Keratinocyte (primary cell): Measurements from ENCODE around the gene GSTA1. TPM values are rescaled to one million over a fixed set of nuclear protein-coding genes. Genes with fewer than 3 reads are reported as not detected.
A peak's percentile ranks its signal among the peaks of the same experiment; 100 is the strongest.

Experiments used
- DNase-seq: peaks from one replicate; pipeline ENCODE4 v3.0.0-alpha.2; 2011; ENCODE audit warnings: low read depth, missing footprints, low spot score
- FAIRE-seq: peaks from 2 replicates; lab custom pipeline; 2011; peaks lifted over from hg19 to GRCh38; lab: Jason Lieb, UNC
- H2AFZ ChIP-seq: 2 replicates; pipeline ENCODE4 v1.6.0; 2012; ENCODE audit warnings: low read length, control low read depth, inconsistent platforms; ENCODE audit not compliant: control insufficient read depth
- H3K27ac ChIP-seq: 2 replicates; pipeline ENCODE4 v1.5.1; 2011; ENCODE audit warnings: low read length; ENCODE audit not compliant: control insufficient read depth, insufficient read depth
- H3K27me3 ChIP-seq: 3 replicates; pipeline ENCODE4 v1.6.0; 2011; ENCODE audit warnings: low read length; ENCODE audit not compliant: control insufficient read depth, insufficient read depth; ENCODE audit errors: extremely low read depth
- H3K36me3 ChIP-seq, 2 experiments: 2 replicates in 1 of 2; 3 replicates in 1 of 2; pipeline ENCODE4 v1.5.1; 2011; ENCODE audit warnings: low read length in 2 of 2, mild to moderate bottlenecking in 1 of 2; ENCODE audit not compliant: control insufficient read depth in 2 of 2, insufficient read depth in 2 of 2; ENCODE audit errors: extremely low read depth in 1 of 2
- H3K4me1 ChIP-seq: 3 replicates; pipeline ENCODE4 v1.5.1; 2011; ENCODE audit warnings: low read length; ENCODE audit not compliant: control insufficient read depth, insufficient read depth; ENCODE audit errors: extremely low read depth
- H3K4me2 ChIP-seq: 3 replicates; pipeline ENCODE4 v1.6.0; 2011; ENCODE audit warnings: low read depth, low read length; ENCODE audit not compliant: control insufficient read depth, insufficient read depth; ENCODE audit errors: extremely low read depth
- H3K4me3 ChIP-seq, 3 experiments: fragments of 200-600 bp in 1 of 3; sonication (generic) in 1 of 3; 2 replicates in 2 of 3; 3 replicates in 1 of 3; pipeline ENCODE4 v1.5.1; 2011 to 2016; ENCODE audit warnings: low read length in 3 of 3, mild to moderate bottlenecking in 3 of 3, control low read depth in 2 of 3, inconsistent platforms in 1 of 3, low read depth in 1 of 3, mixed read lengths in 1 of 3, mixed run types in 1 of 3, moderate library complexity in 1 of 3; ENCODE audit not compliant: control insufficient read depth in 2 of 3, insufficient read depth in 2 of 3; ENCODE audit errors: extremely low read depth in 1 of 3
- H3K79me2 ChIP-seq: 2 replicates; pipeline ENCODE4 v1.6.0; 2012; ENCODE audit warnings: low read length; ENCODE audit not compliant: control insufficient read depth, insufficient read depth
- H3K9ac ChIP-seq: 3 replicates; pipeline ENCODE4 v1.6.0; 2011; ENCODE audit warnings: low read length; ENCODE audit not compliant: control insufficient read depth, insufficient read depth; ENCODE audit errors: extremely low read depth
- H3K9me1 ChIP-seq: 3 replicates; pipeline ENCODE4 v1.6.0; 2011; ENCODE audit warnings: low read length; ENCODE audit not compliant: control insufficient read depth, insufficient read depth; ENCODE audit errors: extremely low read depth
- H3K9me3 ChIP-seq: 2 replicates; pipeline ENCODE4 v1.5.1; 2012; ENCODE audit warnings: low read depth, low read length; ENCODE audit not compliant: control insufficient read depth
- H4K20me1 ChIP-seq: 3 replicates; pipeline ENCODE4 v1.6.0; 2011; ENCODE audit warnings: low read length; ENCODE audit not compliant: control insufficient read depth, insufficient read depth; ENCODE audit errors: extremely low read depth
- EZH2 ChIP-seq: IDR thresholded peaks from one replicate; pipeline ENCODE4 v1.6.1; 2012; ENCODE audit warnings: inconsistent platforms, mild to moderate bottlenecking, low read length, moderate library complexity
- dilution Hi-C: fragments of 300-500 bp; cut with MboI; formaldehyde crosslinking; loops from one replicate; pipeline ENCODE4 v1.7.0; 2020; ENCODE audit warnings: low sequenced_read_pairs; ENCODE audit not compliant: extremely low pct_ligation_motif_present
- polyA plus RNA-seq, 5 experiments: library from polyadenylated mRNA; depleted of rRNA in 3 of 5; stranded (reverse) in 3 of 5; stranded (forward) in 1 of 5; unstranded in 1 of 5; fragments of >200 nt; gene quantifications; 1 replicate in 1 of 5; 2 replicates in 3 of 5; 3 replicates in 1 of 5; pipeline versions ENCODE4 v1.2.1 to v1.2.3, GENCODE V29; 2011 to 2012; ENCODE audit warnings: missing spikeins in 2 of 5, low read depth in 1 of 5, low replicate concordance in 1 of 5
- TF ChIP-seq, protein P1 (sequence below), 3 experiments: IDR thresholded peaks in 1 of 3; conservative IDR thresholded peaks in 1 of 3; optimal IDR thresholded peaks in 1 of 3; 2 replicates in 2 of 3; 3 replicates in 1 of 3; pipeline versions ENCODE3 to v1.5.1; 2011; ENCODE audit warnings: low read length in 3 of 3, mild to moderate bottlenecking in 3 of 3, moderate library complexity in 2 of 3, control low read depth in 1 of 3, inconsistent platforms in 1 of 3; ENCODE audit not compliant: insufficient read depth in 2 of 3; ENCODE audit errors: extremely low read depth in 1 of 3

The GSTA1 gene
- polyA plus RNA-seq, 1 donor (not counting 4 experiments of a cell fraction or from before 2014, with no cell fraction given) = not detected

DNA sequence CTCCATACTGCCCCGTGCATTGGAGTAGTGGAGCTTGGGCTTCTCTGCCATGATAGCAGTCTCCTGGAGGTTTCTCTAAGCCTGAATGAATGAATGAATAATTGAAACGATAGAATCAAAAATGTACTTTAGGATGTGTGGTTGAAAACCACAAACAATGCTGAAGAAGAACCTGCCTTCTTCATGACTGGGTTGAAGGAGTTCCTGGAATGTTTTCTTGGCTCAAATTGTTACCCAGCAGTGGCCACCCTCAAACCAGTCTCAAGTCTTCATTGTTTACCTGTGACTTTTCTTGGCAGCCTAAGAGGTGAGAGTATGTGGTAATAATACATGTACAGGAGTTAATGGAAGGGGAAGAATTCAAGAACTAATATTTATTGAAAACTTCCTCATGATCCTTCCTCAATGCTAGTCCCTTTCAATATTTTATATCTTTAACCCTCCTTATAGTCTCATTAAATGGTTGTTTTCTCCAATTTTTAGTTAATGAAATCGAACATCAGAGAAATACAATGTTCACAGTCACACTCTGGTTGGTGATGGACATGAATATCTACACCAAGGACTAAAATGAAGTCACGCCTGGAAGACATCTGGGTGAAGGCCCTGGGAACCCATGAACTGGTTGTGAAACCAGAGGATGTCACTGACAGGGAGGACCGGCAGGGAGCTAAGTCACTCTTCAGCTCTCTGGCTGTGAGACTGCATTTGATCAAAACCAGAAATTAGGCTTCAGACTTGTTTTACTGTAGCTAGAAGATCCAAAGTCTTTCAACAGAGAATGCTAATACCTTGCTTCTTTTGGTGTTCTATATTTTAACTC is 37.4 kb upstream of the GSTA1 start, which contains the start of gene GSTA5:
Gene GSTA5 (minus strand): TSS at position 51 of the 823 bp plus-strand sequence.
- Histone ChIP-seq H3K4me3 (no peak within 1 kb of the TSS), H3K27ac (no peak within 1 kb of the TSS), H3K4me1 (no peaks in the 10 kb centered on the region), H3K79me2 (no peaks in the 10 kb centered on the region), H3K9me3 (no peaks in the 10 kb centered on the region), H3K4me2 (no peak within 1 kb of the TSS), H2AFZ (no peak within 1 kb of the TSS), H3K9ac (no peak within 1 kb of the TSS), H3K27me3 (peaks cover 7% of the 10 kb centered on the region), H4K20me1 (no peaks in the 10 kb centered on the region), H3K36me3 (no peaks in the 10 kb centered on the region), H3K9me1 (no peaks in the 10 kb centered on the region)
- TF ChIP-seq, protein P1, sequence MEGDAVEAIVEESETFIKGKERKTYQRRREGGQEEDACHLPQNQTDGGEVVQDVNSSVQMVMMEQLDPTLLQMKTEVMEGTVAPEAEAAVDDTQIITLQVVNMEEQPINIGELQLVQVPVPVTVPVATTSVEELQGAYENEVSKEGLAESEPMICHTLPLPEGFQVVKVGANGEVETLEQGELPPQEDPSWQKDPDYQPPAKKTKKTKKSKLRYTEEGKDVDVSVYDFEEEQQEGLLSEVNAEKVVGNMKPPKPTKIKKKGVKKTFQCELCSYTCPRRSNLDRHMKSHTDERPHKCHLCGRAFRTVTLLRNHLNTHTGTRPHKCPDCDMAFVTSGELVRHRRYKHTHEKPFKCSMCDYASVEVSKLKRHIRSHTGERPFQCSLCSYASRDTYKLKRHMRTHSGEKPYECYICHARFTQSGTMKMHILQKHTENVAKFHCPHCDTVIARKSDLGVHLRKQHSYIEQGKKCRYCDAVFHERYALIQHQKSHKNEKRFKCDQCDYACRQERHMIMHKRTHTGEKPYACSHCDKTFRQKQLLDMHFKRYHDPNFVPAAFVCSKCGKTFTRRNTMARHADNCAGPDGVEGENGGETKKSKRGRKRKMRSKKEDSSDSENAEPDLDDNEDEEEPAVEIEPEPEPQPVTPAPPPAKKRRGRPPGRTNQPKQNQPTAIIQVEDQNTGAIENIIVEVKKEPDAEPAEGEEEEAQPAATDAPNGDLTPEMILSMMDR (optimal IDR thresholded peaks at IDR 0.05 in 1 of 3, IDR thresholded peaks at IDR 0.05 in 1 of 3, conservative IDR thresholded peaks at IDR 0.05 in 1 of 3; ENCODE audit: extremely low read depth in 1 of 3, insufficient read depth in 2 of 3, low read length in 3 of 3) = no peak
- TF ChIP-seq EZH2 = no peak
- no peak for FAIRE-seq
- DNase-seq = no peak
- dilution Hi-C loops = no loop called here

DNA sequence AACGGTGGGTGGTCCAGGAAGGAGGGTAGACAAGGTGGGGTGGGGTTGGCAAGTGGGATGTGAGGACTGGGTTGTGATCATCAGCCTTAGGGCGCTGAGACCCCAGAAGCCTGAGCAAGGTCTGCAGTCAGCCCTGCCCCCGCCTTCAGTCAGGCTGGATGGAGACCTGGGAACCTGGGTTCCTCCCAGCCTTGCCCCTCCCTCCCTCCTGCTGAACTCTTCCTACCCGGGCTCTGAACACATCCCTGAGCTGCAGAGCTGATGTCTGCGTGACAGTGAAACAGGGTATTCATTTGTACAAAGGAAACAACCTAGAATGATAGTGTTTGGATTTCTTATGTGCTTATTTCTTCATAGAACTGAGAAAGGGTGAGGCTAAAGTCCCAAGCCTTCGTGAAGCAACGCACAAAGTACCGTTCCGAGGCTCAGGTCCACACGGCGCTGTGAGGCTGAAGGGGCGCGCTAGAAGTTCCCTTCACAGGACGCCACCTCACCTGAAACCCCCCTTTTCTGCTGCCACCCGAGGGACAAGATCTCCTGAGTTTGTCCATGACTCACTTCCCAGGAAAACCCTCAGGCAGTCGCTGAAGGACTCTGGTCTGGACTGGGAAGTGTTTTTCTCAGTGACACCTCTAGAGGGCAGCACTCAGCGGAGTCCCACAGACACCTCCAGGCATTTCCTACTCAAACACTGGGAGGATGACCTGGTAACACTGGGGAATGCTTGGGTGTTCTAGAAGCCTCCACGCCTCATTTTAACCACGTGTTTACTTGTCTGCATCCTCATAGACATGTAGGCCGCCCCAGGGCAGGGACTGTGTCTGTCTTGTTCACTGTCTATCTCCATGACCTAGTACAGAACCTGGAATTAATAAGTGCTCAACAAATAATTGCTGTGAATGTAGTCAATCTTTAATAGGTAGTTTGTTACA is 35.8 kb upstream of the GSTA1 start:
- peak; percentile 75 for FAIRE-seq

More for the DNA sequence above, 35.8 kb upstream of the GSTA1 start:
- Histone ChIP-seq H3K9me1 (no peaks in the 10 kb centered on the region), H2AFZ (no peak overlapping the region), H3K9me3 (no peaks in the 10 kb centered on the region), H4K20me1 (no peaks in the 10 kb centered on the region), H3K4me2 (no peak overlapping the region), H3K27me3 (peaks cover 7% of the 10 kb centered on the region), H3K36me3 (no peaks in the 10 kb centered on the region), H3K27ac (no peak overlapping the region), H3K79me2 (no peaks in the 10 kb centered on the region), H3K4me1 (no peaks in the 10 kb centered on the region), H3K9ac (no peak overlapping the region), H3K4me3 (no peak overlapping the region)
- dilution Hi-C loops = no loop called here
- DNase-seq = peak; percentile 53
- TF ChIP-seq EZH2 = no peak
- TF ChIP-seq, protein P1 (optimal IDR thresholded peaks at IDR 0.05 in 1 of 3, IDR thresholded peaks at IDR 0.05 in 1 of 3, conservative IDR thresholded peaks at IDR 0.05 in 1 of 3; ENCODE audit: extremely low read depth in 1 of 3, insufficient read depth in 2 of 3, low read length in 3 of 3) = peak; percentile 55 to 71 (median 65)
